ENCODE results near the gene RHOD.

RHOD gene

GRCh38 chr11:67023957-67024353, 32.7 kb upstream of the RHOD start:
- DNase-seq (ENCODE audit: insufficient read length) (no peak), FAIRE-seq (no peak)
- TF ChIP-seq TAF1 (IDR thresholded peaks at IDR 0.05; ENCODE audit: borderline replicate concordance, low read depth, low read length) (no peak), POLR2AphosphoS5 (IDR thresholded peaks at IDR 0.05; ENCODE audit: low read depth, low read length) (no peak)

GRCh38 chr11:67024410-67024809, 32.2 kb upstream of the RHOD start:
- TF ChIP-seq TAF1 (IDR thresholded peaks at IDR 0.05; ENCODE audit: borderline replicate concordance, low read depth, low read length) (no peak), POLR2AphosphoS5 (IDR thresholded peaks at IDR 0.05; ENCODE audit: low read depth, low read length) (no peak), POLR2A (IDR thresholded peaks at IDR 0.05; ENCODE audit: low read depth, low read length) (no peak)
- FAIRE-seq, result peak; percentile 53

GRCh38 chr11:67024966-67025365, 31.7 kb upstream of the RHOD start:
- FAIRE-seq (peak; percentile 67), DNase-seq (ENCODE audit: insufficient read length) (no peak)
- TF ChIP-seq TAF1 (IDR thresholded peaks at IDR 0.05; ENCODE audit: borderline replicate concordance, low read depth, low read length) (no peak), POLR2AphosphoS5 (IDR thresholded peaks at IDR 0.05; ENCODE audit: low read depth, low read length) (no peak), POLR2A (IDR thresholded peaks at IDR 0.05; ENCODE audit: low read depth, low read length) (no peak)

More at GRCh38 chr11:67024410-67024809, 32.2 kb upstream of the RHOD start:
- no peak for DNase-seq (ENCODE audit: insufficient read length)

GRCh38 chr11:67025750-67026149, 30.9 kb upstream of the RHOD start:
- DNase-seq (ENCODE audit: insufficient read length) (no peak), FAIRE-seq (peak; percentile 5)
- no peak for TF ChIP-seq TAF1 (IDR thresholded peaks at IDR 0.05; ENCODE audit: borderline replicate concordance, low read depth, low read length)
- TF ChIP-seq POLR2A (IDR thresholded peaks at IDR 0.05; ENCODE audit: low read depth, low read length), result no peak
- TF ChIP-seq POLR2AphosphoS5 (IDR thresholded peaks at IDR 0.05; ENCODE audit: low read depth, low read length), result no peak

- DNase-seq (ENCODE audit: insufficient read length), result no peak
- no peak for TF ChIP-seq TAF1 (IDR thresholded peaks at IDR 0.05; ENCODE audit: borderline replicate concordance, low read depth, low read length)
- no peak for TF ChIP-seq POLR2AphosphoS5 (IDR thresholded peaks at IDR 0.05; ENCODE audit: low read depth, low read length)
- TF ChIP-seq POLR2A (IDR thresholded peaks at IDR 0.05; ENCODE audit: low read depth, low read length), result no peak
- FAIRE-seq, result peak; percentile 46
These were observed 29.7 kb upstream of the RHOD start for GRCh38 chr11:67026941-67027340.

DNA sequence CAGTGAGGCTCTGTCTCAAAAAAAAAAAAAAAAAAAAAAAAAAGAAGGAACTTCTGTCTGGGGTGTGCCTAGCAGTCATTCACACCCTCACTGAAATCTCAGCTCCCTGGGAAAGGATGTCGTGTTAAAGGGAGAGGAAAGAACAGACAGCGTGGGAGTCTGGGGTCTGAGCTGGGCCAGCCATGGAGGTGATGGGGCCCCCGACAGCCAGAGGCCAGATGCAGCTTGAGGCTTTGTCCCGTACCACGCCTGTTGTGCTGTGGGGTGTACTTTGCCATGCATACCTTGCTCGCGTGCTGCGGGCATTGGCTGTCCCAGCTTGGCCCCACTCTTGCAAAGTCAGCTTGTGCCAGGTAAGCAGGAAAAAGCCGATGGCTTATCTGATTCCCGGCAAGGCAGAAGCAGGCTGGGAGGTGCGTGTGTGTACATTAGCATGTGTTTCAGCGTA, 29.1 kb upstream of the RHOD start:
- DNase-seq (ENCODE audit: insufficient read length) (no peak), FAIRE-seq (no peak)
- TF ChIP-seq POLR2AphosphoS5 (IDR thresholded peaks at IDR 0.05; ENCODE audit: low read depth, low read length) (no peak), TAF1 (IDR thresholded peaks at IDR 0.05; ENCODE audit: borderline replicate concordance, low read depth, low read length) (no peak), POLR2A (IDR thresholded peaks at IDR 0.05; ENCODE audit: low read depth, low read length) (no peak)

DNA sequence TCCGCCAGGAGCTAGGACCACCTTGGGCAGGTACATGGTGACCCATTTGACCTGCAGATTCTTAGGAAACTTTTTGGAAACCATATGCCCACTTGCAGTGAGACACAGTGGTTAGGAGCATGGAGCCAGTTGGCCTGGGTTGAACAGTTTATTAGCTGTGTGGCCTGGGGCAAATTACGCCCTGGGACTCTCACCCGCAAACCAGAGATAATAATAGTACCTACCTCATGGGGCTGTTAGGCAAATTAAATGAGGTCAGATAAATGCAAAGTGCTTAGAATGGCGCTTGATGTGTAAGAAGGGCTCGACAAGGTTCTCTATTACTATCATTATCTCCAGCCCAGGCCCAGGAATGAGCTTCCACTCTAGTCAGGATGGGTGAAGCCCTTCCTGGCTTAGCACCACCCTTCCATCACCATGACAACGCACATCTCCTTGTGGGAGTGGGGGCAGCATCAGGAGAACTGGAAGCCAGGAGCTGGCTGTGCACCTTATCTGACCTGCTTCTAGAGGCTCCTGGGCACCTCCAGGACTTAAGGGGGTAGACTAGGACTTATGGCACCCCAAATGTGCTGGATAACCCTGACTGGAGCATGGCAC, 28.6 kb upstream of the RHOD start:
- TF ChIP-seq POLR2AphosphoS5 (IDR thresholded peaks at IDR 0.05; ENCODE audit: low read depth, low read length), result no peak
- no peak for TF ChIP-seq TAF1 (IDR thresholded peaks at IDR 0.05; ENCODE audit: borderline replicate concordance, low read depth, low read length)
- TF ChIP-seq POLR2A (IDR thresholded peaks at IDR 0.05; ENCODE audit: low read depth, low read length), result no peak
- FAIRE-seq, result peak; percentile 95
- no peak for DNase-seq (ENCODE audit: insufficient read length)

GRCh38 chr11:67029146-67029545, 27.5 kb upstream of the RHOD start:
- FAIRE-seq (no peak), DNase-seq (ENCODE audit: insufficient read length) (no peak)
- TF ChIP-seq POLR2A (IDR thresholded peaks at IDR 0.05; ENCODE audit: low read depth, low read length), result no peak
- TF ChIP-seq TAF1 (IDR thresholded peaks at IDR 0.05; ENCODE audit: borderline replicate concordance, low read depth, low read length), result no peak
- no peak for TF ChIP-seq POLR2AphosphoS5 (IDR thresholded peaks at IDR 0.05; ENCODE audit: low read depth, low read length)

- TF ChIP-seq POLR2AphosphoS5 (IDR thresholded peaks at IDR 0.05; ENCODE audit: low read depth, low read length) (no peak), TAF1 (IDR thresholded peaks at IDR 0.05; ENCODE audit: borderline replicate concordance, low read depth, low read length) (no peak), POLR2A (IDR thresholded peaks at IDR 0.05; ENCODE audit: low read depth, low read length) (no peak)
- FAIRE-seq, result peak; percentile 61
- no peak for DNase-seq (ENCODE audit: insufficient read length)
These were observed 25.7 kb upstream of the RHOD start for GRCh38 chr11:67030976-67031375.

DNA sequence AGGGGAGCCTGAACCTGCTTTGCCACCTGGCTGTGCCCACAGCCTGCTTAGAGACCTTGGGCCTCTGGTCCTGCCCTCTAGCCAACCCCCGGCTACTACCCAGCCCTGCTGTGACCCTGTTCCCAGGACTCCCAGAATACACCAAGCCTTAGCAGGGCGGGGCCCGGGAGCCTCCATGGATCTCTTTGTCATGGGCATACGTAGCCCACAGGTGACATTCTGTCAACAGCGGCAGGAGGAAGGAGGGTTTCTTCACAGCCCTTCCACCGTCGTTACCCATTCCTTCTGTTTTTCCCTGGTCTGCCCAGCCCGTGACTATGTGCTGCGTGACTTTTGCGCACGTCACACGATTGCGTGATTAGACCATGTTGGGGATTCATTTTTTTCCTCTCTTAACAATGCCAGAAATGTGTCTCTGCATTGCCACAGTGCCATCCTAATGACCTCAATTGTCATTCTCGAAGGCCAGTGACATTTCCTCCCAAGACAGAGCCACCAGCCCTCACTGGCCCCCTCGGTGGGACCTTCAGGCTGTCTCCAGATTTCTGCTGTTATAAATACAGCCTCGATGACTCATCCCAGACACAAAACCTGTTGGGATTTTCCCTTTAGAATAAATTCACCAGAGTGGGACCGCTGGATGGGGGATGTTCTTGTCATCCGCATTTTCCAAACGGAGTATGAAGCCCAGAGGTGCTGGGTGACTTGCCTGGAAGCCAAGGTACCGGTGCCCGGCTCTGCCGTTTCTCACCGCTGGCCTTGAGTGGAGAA, 24.7 kb upstream of the RHOD start:
- FAIRE-seq (peak; percentile 40), DNase-seq (ENCODE audit: insufficient read length) (no peak)
- no peak for TF ChIP-seq TAF1 (IDR thresholded peaks at IDR 0.05; ENCODE audit: borderline replicate concordance, low read depth, low read length)

- TF ChIP-seq TAF1 (IDR thresholded peaks at IDR 0.05; ENCODE audit: borderline replicate concordance, low read depth, low read length) (no peak), POLR2AphosphoS5 (IDR thresholded peaks at IDR 0.05; ENCODE audit: low read depth, low read length) (no peak), POLR2A (IDR thresholded peaks at IDR 0.05; ENCODE audit: low read depth, low read length) (no peak)
- FAIRE-seq, result no peak
- DNase-seq (ENCODE audit: insufficient read length), result no peak
These were observed 23.7 kb upstream of the RHOD start for GRCh38 chr11:67032830-67033551.
